Measurements from ENCODE around the gene CTSF. TPM values are rescaled to one million over a fixed set of nuclear protein-coding genes. Genes with fewer than 3 reads are reported as not detected.

CTSF gene
- total and polyA plus RNA-seq, 2 of the 13 experiments (the other 11 are each of a cell fraction or from before 2014, with no cell fraction given) = not detected

GRCh38 chr11:66593303-66593635 lies 24.9 kb upstream of the CTSF start (continued):
- TF ChIP-seq ARID4A (CRISPR knock-in tag; IDR thresholded peaks at IDR 0.05; ENCODE audit: borderline replicate concordance) (peak; percentile 8; the same call in 1 of the 2 replicates), SAFB2 (CRISPR knock-in tag; IDR thresholded peaks at IDR 0.05; ENCODE audit: borderline replicate concordance, low read depth) (no peak), RFX3 (CRISPR knock-in tag; IDR thresholded peaks at IDR 0.05) (no peak), LBX2 (CRISPR knock-in tag; IDR thresholded peaks at IDR 0.05; ENCODE audit: borderline replicate concordance) (no peak), NR2C2 (CRISPR knock-in tag; IDR thresholded peaks at IDR 0.05; ENCODE audit: borderline replicate concordance) (no peak), SETDB1 (CRISPR knock-in tag; IDR thresholded peaks at IDR 0.05; ENCODE audit: borderline replicate concordance) (no peak), HOMEZ (CRISPR knock-in tag; IDR thresholded peaks at IDR 0.05; ENCODE audit: low read depth) (no peak), MIER2 (CRISPR knock-in tag; IDR thresholded peaks at IDR 0.05) (no peak), U2AF1 (optimal IDR thresholded peaks at IDR 0.05; ENCODE audit: low read depth, low read length) (no peak), NFKBIZ (CRISPR knock-in tag; IDR thresholded peaks at IDR 0.05) (no peak), HOXA9 (CRISPR knock-in tag; IDR thresholded peaks at IDR 0.05; ENCODE audit: borderline replicate concordance) (no peak), ZMAT5 (CRISPR knock-in tag; IDR thresholded peaks at IDR 0.05; ENCODE audit: borderline replicate concordance, low read depth) (no peak), NR2F1 (CRISPR knock-in tag; IDR thresholded peaks at IDR 0.05) (no peak), ZFP91 (CRISPR knock-in tag; IDR thresholded peaks at IDR 0.05; ENCODE audit: borderline replicate concordance) (peak; percentile 22; the same call in 1 of the 2 replicates), CBX2 (IDR thresholded peaks at IDR 0.05; ENCODE audit: low read depth, low read length) (no peak), CBX2 (CRISPR knock-in tag; IDR thresholded peaks at IDR 0.05; ENCODE audit: low read depth) (no peak), SRY (CRISPR knock-in tag; IDR thresholded peaks at IDR 0.05) (no peak; the same call in 1 of the 2 replicates), ZKSCAN8 (CRISPR knock-in tag; IDR thresholded peaks at IDR 0.05; ENCODE audit: borderline replicate concordance) (no peak), ZNF644 (CRISPR knock-in tag; IDR thresholded peaks at IDR 0.05; ENCODE audit: low read depth) (no peak), ZNF160 (CRISPR knock-in tag; IDR thresholded peaks at IDR 0.05) (no peak), E2F2 (CRISPR knock-in tag; IDR thresholded peaks at IDR 0.05; ENCODE audit: borderline replicate concordance) (0 out of 2 replicates have a peak, but pooled peaks have one; percentile 6), ZNF720 (CRISPR knock-in tag; IDR thresholded peaks at IDR 0.05) (no peak)
